HEK293 (cell line): Measurements from ENCODE around the gene UNK.

Experiments used
- CTCF ChIA-PET: fragments of 350-600 bp; formaldehyde crosslinking; extraction: SDS; loops from one replicate; lab custom pipeline; 2021; ENCODE audit warnings: antibody characterized with exemption; lab: Yijun Ruan, JAX
- POLR2A ChIA-PET: fragments of 300-600 bp; formaldehyde crosslinking; extraction: SDS; loops from one replicate; lab custom pipeline; 2020; ENCODE audit warnings: antibody characterized with exemption, inconsistent platforms; lab: Yijun Ruan, JAX
- H3K27ac ChIP-seq: fragments of 200-500 bp; sonication (Bioruptor generic); 2 replicates; pipeline ENCODE4 v1.5.1; 2014; ENCODE audit warnings: low read depth, low read length, control low read depth, inconsistent platforms; ENCODE audit errors: extremely low read depth
- H3K36me3 ChIP-seq, 2 experiments: fragments of 200-500 bp in 1 of 2; sonication (Bioruptor generic) in 1 of 2; 1 replicate in 1 of 2; 2 replicates in 1 of 2; pipeline ENCODE4 v1.5.1; 2014 to 2017; ENCODE audit warnings: inconsistent platforms in 2 of 2, low read length in 2 of 2; ENCODE audit not compliant: control insufficient read depth in 2 of 2, insufficient read depth in 1 of 2
- H3K4me1 ChIP-seq: fragments of 200-500 bp; sonication (Bioruptor generic); 2 replicates; pipeline ENCODE4 v1.5.1; 2014; ENCODE audit warnings: mild to moderate bottlenecking, low read length, inconsistent platforms; ENCODE audit not compliant: control insufficient read depth, insufficient read depth
- H3K4me3 ChIP-seq: 2 replicates; pipeline ENCODE4 v1.5.1; 2011; ENCODE audit warnings: low read depth, mild to moderate bottlenecking, control low read depth, low read length, moderate library complexity
- H3K9me3 ChIP-seq: fragments of 200-500 bp; sonication (Bioruptor generic); 2 replicates; pipeline ENCODE4 v1.5.1; 2014; ENCODE audit warnings: low read depth, low read length, inconsistent platforms; ENCODE audit not compliant: control insufficient read depth, insufficient read depth
- EGR2 ChIP-seq: fragments of 450-650 bp; formaldehyde crosslinking; IDR thresholded peaks from 2 replicates; pipeline ENCODE4 v1.5.1; 2016; ENCODE audit warnings: low read depth, missing biosample characterization, missing genetic modification characterization
- HOXC10 ChIP-seq: sonication (generic); formaldehyde crosslinking; IDR thresholded peaks from 2 replicates; pipeline ENCODE4 v1.8.1; 2023; ENCODE audit warnings: mild to moderate bottlenecking, missing genetic modification reagents
- KLF7 ChIP-seq: fragments of 450-650 bp; formaldehyde crosslinking; IDR thresholded peaks from 2 replicates; pipeline ENCODE4 v1.5.1; 2016; ENCODE audit warnings: missing biosample characterization, missing genetic modification characterization, borderline replicate concordance
- SP7 ChIP-seq: fragments of 450-650 bp; formaldehyde crosslinking; IDR thresholded peaks from 2 replicates; pipeline ENCODE4 v1.5.1; 2016; ENCODE audit warnings: missing biosample characterization, missing genetic modification characterization
- ZNF146 ChIP-seq: fragments of 450-650 bp; formaldehyde crosslinking; IDR thresholded peaks from 2 replicates; pipeline ENCODE4 v1.5.1; 2016; ENCODE audit warnings: missing biosample characterization, missing genetic modification characterization
- ZNF2 ChIP-seq: fragments of 450-650 bp; formaldehyde crosslinking; IDR thresholded peaks from 2 replicates; pipeline ENCODE4 v1.5.1; 2016; ENCODE audit warnings: missing biosample characterization, missing genetic modification characterization
- ZNF266 ChIP-seq: fragments of 450-650 bp; formaldehyde crosslinking; IDR thresholded peaks from 2 replicates; pipeline ENCODE4 v1.5.1; 2016; ENCODE audit warnings: missing biosample characterization, missing genetic modification characterization, low read depth
- ZNF341 ChIP-seq: fragments of 450-650 bp; formaldehyde crosslinking; IDR thresholded peaks from 2 replicates; pipeline ENCODE4; 2016; ENCODE audit warnings: low read depth, missing biosample characterization, missing genetic modification characterization
- ZNF426 ChIP-seq: fragments of 450-650 bp; formaldehyde crosslinking; IDR thresholded peaks from 2 replicates; pipeline ENCODE4 v1.5.1; 2017; ENCODE audit warnings: missing biosample characterization, missing genetic modification characterization, mild to moderate bottlenecking, inconsistent platforms, moderate library complexity
- ZNF560 ChIP-seq: fragments of 450-650 bp; formaldehyde crosslinking; IDR thresholded peaks from 2 replicates; pipeline ENCODE4 v1.5.1; 2017; ENCODE audit warnings: missing biosample characterization, missing genetic modification characterization, borderline replicate concordance
- ZNF623 ChIP-seq: fragments of 450-650 bp; formaldehyde crosslinking; IDR thresholded peaks from 2 replicates; pipeline ENCODE4 v1.5.1; 2016; ENCODE audit warnings: missing biosample characterization, missing genetic modification characterization
- ZNF626 ChIP-seq: fragments of 450-650 bp; sonication (Bioruptor Pico); formaldehyde crosslinking; IDR thresholded peaks from 2 replicates; pipeline ENCODE4 v1.5.1; 2018; ENCODE audit warnings: missing biosample characterization, missing genetic modification characterization, inconsistent platforms
- ZNF629 ChIP-seq: fragments of 450-650 bp; formaldehyde crosslinking; IDR thresholded peaks from 2 replicates; pipeline ENCODE4 v1.5.1; 2017; ENCODE audit warnings: missing biosample characterization, missing genetic modification characterization
- ZNF670 ChIP-seq: fragments of 450-650 bp; formaldehyde crosslinking; IDR thresholded peaks from 2 replicates; pipeline ENCODE4 v1.5.1; 2016; ENCODE audit warnings: missing biosample characterization, missing genetic modification characterization, low read depth
- ZNF776 ChIP-seq: fragments of 450-650 bp; formaldehyde crosslinking; IDR thresholded peaks from 2 replicates; pipeline ENCODE4 v1.5.0; 2017; ENCODE audit warnings: missing biosample characterization, missing genetic modification characterization, borderline replicate concordance
- ZNF792 ChIP-seq: fragments of 450-650 bp; formaldehyde crosslinking; IDR thresholded peaks from 2 replicates; pipeline ENCODE4 v1.5.1; 2016; ENCODE audit warnings: missing biosample characterization, missing genetic modification characterization
- TF ChIP-seq, protein P1 (sequence below): fragments of 450-650 bp; formaldehyde crosslinking; IDR thresholded peaks from 2 replicates; pipeline ENCODE4 v1.5.1; 2017; ENCODE audit warnings: missing biosample characterization, mild to moderate bottlenecking, missing genetic modification characterization, moderate library complexity
- TF ChIP-seq, protein P2 (sequence below): fragments of 450-650 bp; formaldehyde crosslinking; IDR thresholded peaks from 2 replicates; pipeline ENCODE4; 2016; ENCODE audit warnings: missing biosample characterization, missing genetic modification characterization
- TF ChIP-seq, protein P3 (sequence below): fragments of 450-650 bp; formaldehyde crosslinking; IDR thresholded peaks from 2 replicates; pipeline ENCODE4 v1.5.1; 2016; ENCODE audit warnings: missing biosample characterization, missing genetic modification characterization
- TF ChIP-seq, protein P4 (sequence below): IDR thresholded peaks from 2 replicates; pipeline ENCODE4 v1.6.1; 2011; ENCODE audit warnings: mild to moderate bottlenecking, low read depth, low read length, borderline replicate concordance
- TF ChIP-seq, protein P5 (sequence below): fragments of 450-650 bp; formaldehyde crosslinking; IDR thresholded peaks from 2 replicates; pipeline ENCODE4 v1.5.1; 2017; ENCODE audit warnings: missing biosample characterization, missing genetic modification characterization
- TF ChIP-seq, protein P6 (sequence below): fragments of 450-650 bp; formaldehyde crosslinking; IDR thresholded peaks from 2 replicates; pipeline ENCODE4 v1.5.1; 2016; ENCODE audit warnings: missing biosample characterization, missing genetic modification characterization

UNK gene

DNA sequence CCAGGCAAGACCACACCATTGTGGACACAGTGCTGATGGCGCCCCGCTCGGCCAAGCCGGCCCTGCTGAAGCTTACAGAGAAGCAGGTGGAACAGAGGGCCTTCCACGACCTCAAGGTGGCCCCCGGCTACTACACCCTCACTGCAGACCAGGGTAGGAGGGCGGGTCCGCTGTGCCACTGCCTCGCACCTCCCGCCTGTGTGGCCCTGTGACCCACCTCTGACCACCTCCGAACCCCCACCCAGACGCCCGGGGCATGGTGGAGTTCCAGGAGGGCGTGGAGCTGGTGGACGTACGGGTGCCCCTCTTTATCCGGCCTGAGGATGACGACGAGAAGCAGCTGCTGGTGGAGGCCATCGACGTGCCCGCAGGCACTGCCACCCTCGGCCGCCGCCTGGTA is 42.3 kb upstream of the UNK start:
- Histone ChIP-seq H3K4me3 (no peak overlapping the region), H3K9me3 (no peaks in the 10 kb centered on the region), H3K4me1 (no peaks in the 10 kb centered on the region), H3K36me3 (no peaks in the 10 kb centered on the region), H3K27ac (no peak overlapping the region)
- CTCF ChIA-PET: interaction anchor here (0.6 to 0.7 kb wide), 3 partner anchors 65 to 128 kb away, joined by 3 to 4 read pairs (median 4); no protein-coding TSS in a partner anchor
- no peak for TF ChIP-seq ZNF629 (tag by site-specific recombination)
- TF ChIP-seq, protein P1, sequence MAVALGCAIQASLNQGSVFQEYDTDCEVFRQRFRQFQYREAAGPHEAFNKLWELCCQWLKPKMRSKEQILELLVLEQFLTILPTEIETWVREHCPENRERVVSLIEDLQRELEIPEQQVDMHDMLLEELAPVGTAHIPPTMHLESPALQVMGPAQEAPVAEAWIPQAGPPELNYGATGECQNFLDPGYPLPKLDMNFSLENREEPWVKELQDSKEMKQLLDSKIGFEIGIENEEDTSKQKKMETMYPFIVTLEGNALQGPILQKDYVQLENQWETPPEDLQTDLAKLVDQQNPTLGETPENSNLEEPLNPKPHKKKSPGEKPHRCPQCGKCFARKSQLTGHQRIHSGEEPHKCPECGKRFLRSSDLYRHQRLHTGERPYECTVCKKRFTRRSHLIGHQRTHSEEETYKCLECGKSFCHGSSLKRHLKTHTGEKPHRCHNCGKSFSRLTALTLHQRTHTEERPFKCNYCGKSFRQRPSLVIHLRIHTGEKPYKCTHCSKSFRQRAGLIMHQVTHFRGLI (tag by site-specific recombination): no peak
- TF ChIP-seq, protein P2, sequence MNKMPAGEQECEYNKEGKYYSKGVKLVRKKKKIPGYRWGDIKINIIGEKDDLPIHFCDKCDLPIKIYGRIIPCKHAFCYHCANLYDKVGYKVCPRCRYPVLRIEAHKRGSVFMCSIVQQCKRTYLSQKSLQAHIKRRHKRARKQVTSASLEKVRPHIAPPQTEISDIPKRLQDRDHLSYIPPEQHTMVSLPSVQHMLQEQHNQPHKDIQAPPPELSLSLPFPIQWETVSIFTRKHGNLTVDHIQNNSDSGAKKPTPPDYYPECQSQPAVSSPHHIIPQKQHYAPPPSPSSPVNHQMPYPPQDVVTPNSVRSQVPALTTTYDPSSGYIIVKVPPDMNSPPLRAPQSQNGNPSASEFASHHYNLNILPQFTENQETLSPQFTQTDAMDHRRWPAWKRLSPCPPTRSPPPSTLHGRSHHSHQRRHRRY (tag by site-specific recombination): no peak
- no peak for TF ChIP-seq ZNF2 (tag by site-specific recombination)
- TF ChIP-seq KLF7 (tag by site-specific recombination): no peak
- no peak for TF ChIP-seq ZNF623 (tag by site-specific recombination)
- no peak for TF ChIP-seq ZNF670
- TF ChIP-seq, protein P3, sequence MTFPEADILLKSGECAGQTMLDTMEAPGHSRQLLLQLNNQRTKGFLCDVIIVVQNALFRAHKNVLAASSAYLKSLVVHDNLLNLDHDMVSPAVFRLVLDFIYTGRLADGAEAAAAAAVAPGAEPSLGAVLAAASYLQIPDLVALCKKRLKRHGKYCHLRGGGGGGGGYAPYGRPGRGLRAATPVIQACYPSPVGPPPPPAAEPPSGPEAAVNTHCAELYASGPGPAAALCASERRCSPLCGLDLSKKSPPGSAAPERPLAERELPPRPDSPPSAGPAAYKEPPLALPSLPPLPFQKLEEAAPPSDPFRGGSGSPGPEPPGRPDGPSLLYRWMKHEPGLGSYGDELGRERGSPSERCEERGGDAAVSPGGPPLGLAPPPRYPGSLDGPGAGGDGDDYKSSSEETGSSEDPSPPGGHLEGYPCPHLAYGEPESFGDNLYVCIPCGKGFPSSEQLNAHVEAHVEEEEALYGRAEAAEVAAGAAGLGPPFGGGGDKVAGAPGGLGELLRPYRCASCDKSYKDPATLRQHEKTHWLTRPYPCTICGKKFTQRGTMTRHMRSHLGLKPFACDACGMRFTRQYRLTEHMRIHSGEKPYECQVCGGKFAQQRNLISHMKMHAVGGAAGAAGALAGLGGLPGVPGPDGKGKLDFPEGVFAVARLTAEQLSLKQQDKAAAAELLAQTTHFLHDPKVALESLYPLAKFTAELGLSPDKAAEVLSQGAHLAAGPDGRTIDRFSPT: 0 out of 2 replicates have a peak, but pooled peaks have one; percentile 27
- TF ChIP-seq ZNF146 (tag by site-specific recombination): no peak
- TF ChIP-seq, protein P4, sequence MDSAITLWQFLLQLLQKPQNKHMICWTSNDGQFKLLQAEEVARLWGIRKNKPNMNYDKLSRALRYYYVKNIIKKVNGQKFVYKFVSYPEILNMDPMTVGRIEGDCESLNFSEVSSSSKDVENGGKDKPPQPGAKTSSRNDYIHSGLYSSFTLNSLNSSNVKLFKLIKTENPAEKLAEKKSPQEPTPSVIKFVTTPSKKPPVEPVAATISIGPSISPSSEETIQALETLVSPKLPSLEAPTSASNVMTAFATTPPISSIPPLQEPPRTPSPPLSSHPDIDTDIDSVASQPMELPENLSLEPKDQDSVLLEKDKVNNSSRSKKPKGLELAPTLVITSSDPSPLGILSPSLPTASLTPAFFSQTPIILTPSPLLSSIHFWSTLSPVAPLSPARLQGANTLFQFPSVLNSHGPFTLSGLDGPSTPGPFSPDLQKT: no peak
- TF ChIP-seq ZNF626 (tag by site-specific recombination): no peak
- TF ChIP-seq ZNF341 (tag by site-specific recombination): peak; percentile 17; the same call in 1 of the 2 replicates
- no peak for TF ChIP-seq HOXC10
- no peak for TF ChIP-seq ZNF776 (tag by site-specific recombination)
- TF ChIP-seq SP7 (tag by site-specific recombination): no peak
- TF ChIP-seq ZNF266 (tag by site-specific recombination): no peak
- TF ChIP-seq ZNF426 (tag by site-specific recombination): no peak
- POLR2A ChIA-PET: no interaction called here

DNA sequence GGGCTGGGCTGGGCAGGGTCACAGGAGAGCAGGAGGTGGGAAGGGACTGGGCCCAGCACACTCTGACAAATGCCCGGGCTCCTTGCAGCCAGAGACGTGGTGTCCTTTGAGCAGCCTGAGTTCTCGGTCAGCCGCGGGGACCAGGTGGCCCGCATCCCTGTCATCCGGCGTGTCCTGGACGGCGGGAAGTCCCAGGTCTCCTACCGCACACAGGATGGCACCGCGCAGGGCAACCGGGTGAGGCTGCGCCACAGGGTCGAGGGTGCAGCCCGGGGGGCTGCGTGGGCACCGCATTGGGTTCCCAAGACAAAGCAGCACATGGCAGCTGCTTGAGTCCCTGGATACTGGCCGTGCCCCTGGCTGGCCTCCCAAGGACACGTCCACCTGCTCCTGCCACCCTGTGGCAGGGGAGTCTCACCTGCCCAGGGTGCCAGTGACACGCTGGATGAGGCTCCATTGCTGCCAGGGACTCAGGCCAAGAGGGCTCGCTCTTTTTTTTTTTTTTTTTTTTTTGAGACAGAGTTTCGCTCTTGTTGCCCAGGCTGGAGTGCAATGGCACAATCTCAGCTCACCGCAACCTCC is 40.9 kb upstream of the UNK start:
- Histone ChIP-seq H3K4me3 (no peak overlapping the region), H3K27ac (no peak overlapping the region), H3K36me3 (no peaks in the 10 kb centered on the region), H3K4me1 (no peaks in the 10 kb centered on the region), H3K9me3 (no peaks in the 10 kb centered on the region)
- CTCF ChIA-PET: interaction anchor here (1.5 to 10.5 kb wide), 3 partner anchors 17 to 111 kb away, joined by 4 to 341 read pairs (median 308); partner anchors contain the start of gene SMIM5
- POLR2A ChIA-PET: no interaction called here
- no peak for TF ChIP-seq EGR2 (tag by site-specific recombination)
- TF ChIP-seq ZNF560 (tag by site-specific recombination): no peak
- TF ChIP-seq, protein P5, sequence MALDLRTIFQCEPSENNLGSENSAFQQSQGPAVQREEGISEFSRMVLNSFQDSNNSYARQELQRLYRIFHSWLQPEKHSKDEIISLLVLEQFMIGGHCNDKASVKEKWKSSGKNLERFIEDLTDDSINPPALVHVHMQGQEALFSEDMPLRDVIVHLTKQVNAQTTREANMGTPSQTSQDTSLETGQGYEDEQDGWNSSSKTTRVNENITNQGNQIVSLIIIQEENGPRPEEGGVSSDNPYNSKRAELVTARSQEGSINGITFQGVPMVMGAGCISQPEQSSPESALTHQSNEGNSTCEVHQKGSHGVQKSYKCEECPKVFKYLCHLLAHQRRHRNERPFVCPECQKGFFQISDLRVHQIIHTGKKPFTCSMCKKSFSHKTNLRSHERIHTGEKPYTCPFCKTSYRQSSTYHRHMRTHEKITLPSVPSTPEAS: no peak
- TF ChIP-seq, protein P3: 0 out of 2 replicates have a peak, but pooled peaks have one; percentile 11
- TF ChIP-seq, protein P6, sequence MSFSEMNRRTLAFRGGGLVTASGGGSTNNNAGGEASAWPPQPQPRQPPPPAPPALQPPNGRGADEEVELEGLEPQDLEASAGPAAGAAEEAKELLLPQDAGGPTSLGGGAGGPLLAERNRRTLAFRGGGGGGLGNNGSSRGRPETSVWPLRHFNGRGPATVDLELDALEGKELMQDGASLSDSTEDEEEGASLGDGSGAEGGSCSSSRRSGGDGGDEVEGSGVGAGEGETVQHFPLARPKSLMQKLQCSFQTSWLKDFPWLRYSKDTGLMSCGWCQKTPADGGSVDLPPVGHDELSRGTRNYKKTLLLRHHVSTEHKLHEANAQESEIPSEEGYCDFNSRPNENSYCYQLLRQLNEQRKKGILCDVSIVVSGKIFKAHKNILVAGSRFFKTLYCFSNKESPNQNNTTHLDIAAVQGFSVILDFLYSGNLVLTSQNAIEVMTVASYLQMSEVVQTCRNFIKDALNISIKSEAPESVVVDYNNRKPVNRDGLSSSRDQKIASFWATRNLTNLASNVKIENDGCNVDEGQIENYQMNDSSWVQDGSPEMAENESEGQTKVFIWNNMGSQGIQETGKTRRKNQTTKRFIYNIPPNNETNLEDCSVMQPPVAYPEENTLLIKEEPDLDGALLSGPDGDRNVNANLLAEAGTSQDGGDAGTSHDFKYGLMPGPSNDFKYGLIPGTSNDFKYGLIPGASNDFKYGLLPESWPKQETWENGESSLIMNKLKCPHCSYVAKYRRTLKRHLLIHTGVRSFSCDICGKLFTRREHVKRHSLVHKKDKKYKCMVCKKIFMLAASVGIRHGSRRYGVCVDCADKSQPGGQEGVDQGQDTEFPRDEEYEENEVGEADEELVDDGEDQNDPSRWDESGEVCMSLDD (tag by site-specific recombination): no peak
- no peak for TF ChIP-seq ZNF792
